Endothelial cell of hepatic sinusoid (primary cell): Measurements from ENCODE around the gene SPDYA.

Experiments used
- in situ Hi-C: cut with HindIII; loops from 2 replicates; pipeline ENCODE4 v1.10.0; 2017; ENCODE audit warnings: low sequenced_read_pairs

Gene SPDYA

GRCh38 chr2:28824207-28824606 lies 13.6 kb downstream of the SPDYA start:
- in situ Hi-C loops: no loop called here

- in situ Hi-C loops: no loop called here
Observed at GRCh38 chr2:28824870-28825269, 14.2 kb downstream of the SPDYA start.

GRCh38 chr2:28828382-28828781 lies 17.7 kb downstream of the SPDYA start:
- in situ Hi-C loops: no loop called here

GRCh38 chr2:28833740-28834470 lies 23.3 kb downstream of the SPDYA start:
- in situ Hi-C loops: no loop called here

GRCh38 chr2:28835781-28836180 lies 25.1 kb downstream of the SPDYA start:
- in situ Hi-C loops: no loop called here

- in situ Hi-C loops: no loop called here
Observed at GRCh38 chr2:28838971-28839370, 28.3 kb downstream of the SPDYA start.

- in situ Hi-C loops: no loop called here
Observed at GRCh38 chr2:28842042-28842441, 31.4 kb downstream of the SPDYA start.

- in situ Hi-C loops: loop anchor here (5.0 kb wide), 1 partner anchor 38 kb away; no protein-coding TSS in a partner anchor
Observed at GRCh38 chr2:28855193-28855592, 44.6 kb downstream of the SPDYA start.

- in situ Hi-C loops: loop anchor here (5.0 kb wide), 1 partner anchor 39 kb away; no protein-coding TSS in a partner anchor
Observed at GRCh38 chr2:28855977-28856376, 45.3 kb downstream of the SPDYA start.

- in situ Hi-C loops: no loop called here
Observed at GRCh38 chr2:28868611-28869010, 58.0 kb downstream of the SPDYA start.

GRCh38 chr2:28869494-28870145 lies 59.0 kb downstream of the SPDYA start:
- in situ Hi-C loops: no loop called here

GRCh38 chr2:28870146-28870891 lies 59.7 kb downstream of the SPDYA start, which contains the start of gene TRMT61B:
Gene TRMT61B, minus strand, starts transcription at chr2:28870309. Its CDS starts 32 bp downstream, at chr2:28870277.
- in situ Hi-C loops: no loop called here

GRCh38 chr2:28871620-28872019 lies 61.0 kb downstream of the SPDYA start:
- in situ Hi-C loops: no loop called here

- in situ Hi-C loops: no loop called here
Observed at GRCh38 chr2:28880193-28880592, 69.6 kb downstream of the SPDYA start.

- in situ Hi-C loops: no loop called here
Observed at GRCh38 chr2:28893488-28893887, 82.9 kb downstream of the SPDYA start.

GRCh38 chr2:28894470-28895188 lies 84.0 kb downstream of the SPDYA start, which contains the start of gene WDR43:
Gene WDR43, plus strand, starts transcription at chr2:28894667. Its CDS starts 32 bp downstream, at chr2:28894699.
- in situ Hi-C loops: no loop called here

GRCh38 chr2:28895189-28895893 lies 84.7 kb downstream of the SPDYA start:
- in situ Hi-C loops: no loop called here

- in situ Hi-C loops: no loop called here
Observed at GRCh38 chr2:28896906-28897305, 86.3 kb downstream of the SPDYA start.

GRCh38 chr2:28898048-28898447 lies 87.4 kb downstream of the SPDYA start:
- in situ Hi-C loops: no loop called here
